B cell (primary cell): ENCODE results near the gene IL31.

Experiments
- CTCF ChIP-seq: fragments of 200-600 bp; IDR thresholded peaks from one replicate; pipeline ENCODE4 v1.8.0; 2022; ENCODE audit warnings: antibody characterized with exemption, mild to moderate bottlenecking
- EZH2 ChIP-seq: IDR thresholded peaks from 2 replicates; pipeline ENCODE4 v1.6.1; 2012; ENCODE audit warnings: borderline replicate concordance, low read depth, mild to moderate bottlenecking, moderate library complexity, low read length; ENCODE audit not compliant: insufficient read depth, poor library complexity, severe bottlenecking

GRCh38 chr12:122135437-122136031 is 38.5 kb downstream of the IL31 start:
- TF ChIP-seq CTCF: no peak
- no peak for TF ChIP-seq EZH2
